Fibroblast of skin of right quadriceps (primary cell): ENCODE data around the gene CPAMD8.
"Not testable (repeated sequence)": the region's sequence is repeated elsewhere in the genome, so short reads cannot be mapped to it uniquely, and the experiment has no call there.

ENCODE experiments used
- DNase-seq: peaks from one replicate; pipeline ENCODE4 v3.0.0-alpha.2; 2013

The CPAMD8 gene

DNA sequence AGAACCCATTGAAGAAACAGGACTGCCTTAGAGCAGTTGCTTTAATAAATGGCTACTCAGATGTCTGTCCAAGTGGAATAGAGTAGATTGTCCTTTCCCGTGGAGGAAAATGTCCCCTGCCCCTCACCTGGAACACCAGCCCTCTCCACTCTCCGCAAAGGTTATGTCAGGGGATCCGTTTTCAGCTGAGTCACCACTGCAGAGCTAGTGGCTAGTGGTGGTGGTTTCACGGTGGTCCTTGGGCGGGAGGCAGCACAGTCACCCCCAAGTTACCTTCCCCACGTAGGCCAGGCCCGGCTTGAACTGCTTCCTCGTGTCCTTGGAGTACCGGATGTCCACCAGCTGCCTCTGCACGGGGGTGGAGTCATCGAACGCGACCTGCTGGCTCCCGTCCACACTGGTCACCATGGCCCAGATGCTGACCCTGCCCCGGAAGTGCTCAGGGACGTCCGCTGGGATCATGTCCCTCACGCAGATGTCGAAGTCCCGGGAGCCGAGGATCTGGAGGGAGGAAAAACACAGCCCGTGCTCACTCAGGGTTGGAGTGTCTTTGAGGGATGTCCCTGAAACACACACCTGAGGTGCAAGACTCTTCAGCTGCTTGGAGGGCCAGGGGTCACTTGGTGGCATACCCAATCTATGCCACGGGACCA lies 29.6 kb downstream of the CPAMD8 start:
- not testable (repeated sequence) for DNase-seq

DNA sequence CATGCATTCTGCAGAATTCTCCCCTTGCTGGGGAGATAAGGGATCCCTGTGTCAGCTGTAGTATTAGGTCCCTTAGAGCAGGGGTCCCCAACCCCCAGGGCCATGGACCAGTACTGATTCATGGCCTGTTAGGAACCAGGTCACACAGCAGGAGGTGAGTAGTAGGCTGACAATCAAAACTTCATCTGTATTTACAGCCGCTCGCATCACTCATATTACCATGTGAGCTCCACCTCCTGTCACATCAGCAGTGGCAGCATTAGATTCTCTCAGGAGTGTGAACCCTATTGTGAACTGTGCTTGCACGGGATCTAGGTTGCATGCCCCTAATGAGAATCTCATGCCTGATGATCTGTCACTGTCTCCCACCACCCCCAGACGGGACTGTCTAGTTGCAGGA lies 37.9 kb downstream of the CPAMD8 start:
- no peak for DNase-seq

DNA sequence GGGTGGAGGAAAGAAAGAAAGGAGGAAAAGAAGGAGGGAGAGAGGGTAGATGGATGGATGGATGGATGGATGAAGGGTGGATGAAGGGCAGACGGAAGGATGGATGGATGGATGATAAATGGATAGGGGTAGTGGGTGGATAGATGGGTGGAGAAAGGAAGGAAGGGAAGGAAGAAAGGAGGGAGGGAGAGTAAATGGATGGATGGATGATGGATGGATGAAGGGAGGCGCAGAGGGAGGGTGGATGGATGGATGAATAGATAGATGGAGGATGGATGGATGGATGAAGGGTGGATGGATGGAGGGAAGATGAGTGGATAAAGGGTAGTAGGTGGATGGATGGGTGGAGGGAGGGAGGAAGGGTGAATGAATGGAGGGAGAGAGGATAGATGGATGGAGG lies 41.2 kb downstream of the CPAMD8 start:
- no peak for DNase-seq

DNA sequence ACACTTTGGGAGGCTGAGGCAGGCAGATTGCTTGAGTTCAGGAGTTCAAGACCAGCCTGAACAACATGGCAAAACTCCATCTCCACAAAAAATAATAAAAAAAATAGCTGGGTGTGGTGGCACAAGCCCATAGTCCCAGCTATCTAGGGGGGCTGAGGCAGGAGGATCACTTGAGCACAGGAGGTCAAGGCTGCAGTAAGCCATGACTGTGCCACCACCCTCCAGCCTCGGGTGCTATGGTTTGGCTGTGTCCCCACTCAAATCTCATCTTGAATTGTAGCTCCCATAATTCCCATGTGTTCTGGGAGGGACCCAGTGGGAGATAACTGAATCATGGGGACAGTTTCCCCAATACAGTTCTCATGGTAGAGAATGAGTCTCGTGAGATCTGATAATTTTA lies 44.0 kb downstream of the CPAMD8 start:
- DNase-seq, result not testable (repeated sequence)

DNA sequence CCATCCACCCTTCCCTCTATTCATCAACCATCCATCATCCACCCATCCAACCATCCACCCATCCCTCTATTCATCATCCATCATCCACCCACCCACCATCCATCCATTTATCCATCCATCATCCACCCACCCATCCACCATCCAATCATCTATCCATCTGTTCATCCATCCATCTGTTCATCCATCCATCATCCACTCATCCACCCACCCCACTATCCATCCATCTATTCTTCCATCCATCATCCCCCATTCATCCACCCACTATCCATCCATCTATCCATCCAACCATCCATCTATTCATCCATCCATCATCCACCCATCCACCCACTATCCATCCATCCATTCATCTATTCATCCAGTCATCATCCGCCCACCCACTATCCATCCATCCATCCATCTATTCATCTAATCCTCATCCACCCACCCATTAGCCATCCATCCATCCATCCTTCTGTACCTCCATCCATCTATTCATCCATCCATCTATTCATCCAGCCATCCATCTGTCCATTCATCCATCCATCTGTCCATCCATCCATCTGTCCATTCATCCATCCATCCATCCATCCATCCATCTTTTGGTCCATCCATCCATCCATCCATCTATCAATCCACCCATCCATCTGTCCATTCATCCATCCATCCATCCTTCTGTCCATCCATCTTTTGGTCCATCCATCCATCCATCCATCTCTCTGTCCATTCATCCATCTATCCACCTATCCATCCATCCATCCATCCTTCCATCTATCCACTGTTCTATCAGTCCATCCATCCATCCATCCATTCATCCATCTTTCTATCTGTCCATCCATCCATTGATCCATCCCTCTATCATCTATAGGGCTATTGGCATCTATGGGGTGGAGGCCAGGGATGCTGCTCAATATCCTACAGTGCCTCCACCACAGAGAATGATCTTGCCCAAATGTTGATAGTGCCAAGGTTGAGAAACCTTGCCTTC lies 47.5 kb downstream of the CPAMD8 start:
- no peak for DNase-seq

DNA sequence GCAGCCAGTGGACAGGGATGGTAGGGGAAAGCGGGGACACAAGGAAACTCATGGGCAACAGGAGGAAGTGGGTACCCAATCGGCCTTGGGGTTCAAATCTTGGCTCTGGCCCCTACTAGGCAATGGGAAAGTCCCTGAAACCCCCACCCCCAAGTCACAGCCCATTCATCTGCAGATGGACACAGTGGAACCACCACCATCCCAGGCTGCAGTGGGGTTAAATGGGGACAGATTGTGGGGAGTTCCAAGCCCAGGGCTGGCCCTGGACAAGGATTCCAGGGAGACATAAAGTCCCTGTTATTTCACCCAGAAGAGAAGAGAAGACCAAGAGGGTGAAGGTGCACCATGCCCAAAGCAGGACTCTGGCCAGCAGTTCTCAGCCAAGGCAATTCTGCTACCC lies 48.5 kb downstream of the CPAMD8 start:
- DNase-seq, result no peak

DNA sequence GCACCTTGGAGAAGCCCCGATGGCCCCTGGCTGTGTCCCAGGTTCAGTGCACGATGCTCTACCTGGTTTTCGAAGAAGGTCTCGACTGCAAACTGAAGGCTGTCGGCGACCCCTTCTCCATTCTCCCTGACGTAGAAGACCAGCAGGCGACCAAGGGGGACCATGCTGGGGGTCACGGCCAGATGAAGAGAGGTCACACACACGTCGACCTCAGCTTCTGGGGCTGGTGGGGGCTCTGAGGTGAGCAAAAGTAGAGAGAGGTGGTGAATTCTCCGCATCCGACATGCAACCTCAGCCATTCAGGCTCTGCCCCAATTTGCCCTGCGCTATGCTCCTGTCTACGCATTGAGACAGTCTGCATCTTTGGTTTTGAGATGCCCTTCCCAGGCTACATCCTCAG lies 49.3 kb downstream of the CPAMD8 start:
- no peak for DNase-seq

DNA sequence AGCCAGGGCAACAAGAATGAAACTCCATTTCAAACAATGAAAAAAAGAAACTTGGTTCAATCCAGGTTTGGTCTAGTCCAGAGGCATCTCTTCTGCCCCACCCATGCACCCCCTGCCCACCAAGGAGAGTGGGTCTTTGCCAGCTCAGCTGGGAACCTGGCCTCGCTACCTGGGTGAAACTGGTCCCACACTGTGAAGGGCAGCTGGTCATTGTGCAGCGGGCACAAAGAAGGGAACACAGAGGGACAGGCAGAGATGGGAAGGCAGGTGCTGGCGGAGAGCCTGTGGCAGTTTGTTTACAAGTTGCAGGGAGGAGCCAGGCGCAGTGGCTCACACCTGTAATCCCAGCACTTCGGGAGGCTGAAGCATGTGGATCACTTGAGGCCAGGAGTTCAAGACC lies 50.2 kb downstream of the CPAMD8 start:
- no peak for DNase-seq

DNA sequence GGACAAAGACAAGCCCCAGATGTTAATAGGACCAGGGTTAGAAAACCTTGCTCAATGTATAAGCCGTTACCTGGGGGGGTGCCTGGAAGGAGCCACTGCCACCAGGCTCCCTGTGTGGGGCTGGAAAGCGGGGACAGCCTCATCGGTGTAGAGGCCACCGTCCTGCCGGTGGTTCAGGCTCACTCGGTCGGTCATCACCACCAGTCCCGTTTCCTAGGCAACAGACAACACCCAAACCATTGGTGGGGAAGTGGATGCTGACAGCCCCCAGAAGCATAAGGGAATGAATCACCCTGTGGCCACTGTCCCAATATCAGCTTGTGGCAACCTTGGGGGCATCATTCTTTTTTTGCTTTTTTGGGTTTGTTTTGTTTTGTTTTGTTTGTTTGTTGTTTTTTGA lies 55.8 kb downstream of the CPAMD8 start:
- DNase-seq, result no peak

DNA sequence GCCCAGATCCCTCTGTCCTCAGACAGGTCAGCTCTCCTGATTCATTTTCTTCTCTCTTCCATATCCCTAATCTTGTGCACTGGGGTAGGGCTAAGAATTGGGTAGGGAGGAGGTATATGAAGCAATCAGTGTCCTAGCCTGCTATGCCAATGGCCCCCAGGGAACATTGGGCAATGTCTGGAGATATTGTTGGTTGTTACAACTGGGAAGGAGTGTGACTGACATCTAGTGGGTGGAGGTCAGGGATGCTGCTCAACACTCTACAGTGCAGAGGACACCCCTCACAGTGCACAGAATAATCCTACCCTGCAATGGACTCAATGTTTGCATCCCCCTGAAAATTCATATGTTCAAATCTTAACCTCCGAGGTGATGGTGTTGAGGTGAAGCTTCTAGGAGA lies 57.5 kb downstream of the CPAMD8 start:
- DNase-seq, result no peak

DNA sequence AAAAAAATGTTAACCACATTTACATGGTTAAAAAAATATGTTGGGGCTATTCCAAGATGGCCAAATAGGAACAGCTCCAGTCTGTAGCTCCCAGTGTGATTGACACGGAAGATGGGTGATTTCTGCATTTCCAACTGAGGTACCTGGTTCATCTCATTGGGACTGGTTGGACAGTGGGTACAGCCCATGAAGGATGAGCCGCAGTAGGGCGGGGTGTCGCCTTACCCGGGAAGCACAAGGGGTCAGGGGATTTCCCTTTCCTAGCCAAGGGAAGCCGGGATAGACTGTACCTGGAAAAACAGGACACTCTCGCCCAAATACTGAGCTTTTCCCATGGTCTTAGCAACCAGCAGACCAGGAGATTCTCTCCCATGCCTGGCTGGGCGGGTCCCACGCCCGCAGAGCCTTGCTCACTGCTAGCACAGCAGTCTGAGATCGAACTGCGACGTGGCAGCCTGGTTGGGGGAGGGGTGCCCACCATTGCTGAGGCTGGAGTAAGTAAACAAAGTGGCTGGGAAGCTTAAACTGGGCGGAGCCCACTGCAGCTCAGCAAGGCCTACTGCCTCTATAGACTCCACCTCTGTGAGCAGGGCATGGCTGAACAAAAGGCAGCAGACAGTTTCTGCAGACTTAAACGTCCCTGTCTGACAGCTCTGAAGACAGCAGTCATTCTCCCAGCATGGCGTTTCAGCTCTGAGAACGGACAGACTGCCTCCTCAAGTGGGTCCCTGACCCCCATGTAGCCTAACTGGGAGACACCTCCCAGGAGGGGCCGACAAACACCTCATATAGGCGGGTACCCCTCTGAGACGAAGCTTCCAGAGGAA lies 65.4 kb downstream of the CPAMD8 start:
- not testable (repeated sequence) for DNase-seq

DNA sequence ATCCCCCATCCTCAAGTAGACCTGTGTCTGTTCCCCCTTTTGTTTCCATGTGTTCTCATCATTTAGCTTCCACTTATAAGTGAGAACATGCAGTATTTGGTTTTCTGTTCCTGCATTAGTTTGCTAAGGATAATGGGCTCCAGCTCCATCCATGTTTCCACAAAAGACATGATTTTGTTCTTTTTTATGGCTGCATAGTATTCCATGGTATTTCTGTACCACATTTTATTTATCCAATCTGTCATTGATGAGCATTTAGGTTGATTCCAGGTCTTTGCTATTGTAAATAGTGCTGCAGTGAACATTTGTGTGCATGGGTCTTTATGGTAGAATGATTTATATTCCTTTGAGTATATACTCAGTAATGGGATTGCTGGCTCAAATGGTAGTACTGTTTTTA lies 68.3 kb downstream of the CPAMD8 start:
- DNase-seq, result not testable (repeated sequence)

DNA sequence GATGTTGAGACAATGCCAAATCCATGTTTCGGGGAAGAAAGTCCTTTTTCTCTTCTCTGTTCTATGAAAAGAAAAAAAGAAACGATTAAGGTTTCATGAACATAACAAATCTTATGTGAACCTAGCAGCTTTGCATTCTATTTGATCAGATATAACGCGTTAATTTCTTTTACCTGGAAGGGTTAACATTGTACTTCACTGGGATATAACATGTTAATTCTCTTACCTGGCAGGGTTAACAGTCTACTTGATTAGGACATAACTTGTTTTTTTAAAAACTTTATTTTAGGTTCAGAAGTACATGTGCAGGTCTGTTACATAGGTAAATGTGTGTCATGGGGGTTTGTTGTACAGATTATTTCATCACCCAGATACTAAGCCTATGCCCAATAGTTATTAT lies 68.8 kb downstream of the CPAMD8 start:
- no peak for DNase-seq

DNA sequence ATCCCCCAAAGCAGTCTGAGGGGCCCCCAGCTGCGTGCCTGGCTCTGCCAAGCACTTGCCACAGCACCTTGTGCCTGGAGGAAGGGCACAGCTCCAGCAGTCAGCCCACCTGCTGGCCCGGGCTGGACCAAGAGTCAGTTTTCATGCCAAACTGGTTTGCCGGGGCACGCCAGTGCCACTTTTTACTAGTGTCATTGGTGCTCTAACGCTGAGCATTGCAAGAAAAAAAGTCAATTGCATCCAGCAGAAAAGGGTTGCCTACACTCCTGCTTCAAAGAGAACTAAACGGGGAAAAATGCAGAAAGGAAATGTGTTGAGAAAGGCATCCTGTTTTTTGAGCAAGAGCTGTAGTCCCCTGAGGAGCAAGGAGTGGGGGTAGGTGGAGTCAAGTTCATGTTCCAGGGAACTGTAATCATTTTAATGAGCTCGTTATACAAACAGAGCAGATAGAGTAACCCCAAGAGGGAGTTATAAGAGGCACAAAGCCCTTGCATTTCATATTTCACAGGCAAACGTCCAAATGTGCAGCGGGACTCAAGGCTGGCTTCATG lies 69.4 kb downstream of the CPAMD8 start:
- no peak for DNase-seq

DNA sequence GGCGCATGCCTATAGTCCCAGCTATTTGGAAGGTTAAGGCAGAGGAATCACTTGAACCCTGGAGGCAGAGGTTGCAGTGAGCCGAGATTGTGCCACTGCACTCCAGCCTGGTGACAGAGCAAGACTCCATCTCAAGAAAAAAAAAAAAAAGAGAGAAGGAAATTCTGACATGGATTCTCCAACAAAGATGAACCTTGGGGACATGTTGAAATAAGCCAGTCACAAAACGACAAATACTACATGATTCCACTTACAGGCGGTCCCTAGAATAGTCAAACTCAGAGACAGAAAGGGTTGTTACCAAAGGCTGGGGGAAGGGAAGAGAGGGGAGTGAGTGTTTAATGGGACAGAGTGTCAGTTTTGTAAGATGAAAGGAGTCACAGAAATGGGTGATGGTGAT lies 71.4 kb downstream of the CPAMD8 start:
- DNase-seq, result no peak

DNA sequence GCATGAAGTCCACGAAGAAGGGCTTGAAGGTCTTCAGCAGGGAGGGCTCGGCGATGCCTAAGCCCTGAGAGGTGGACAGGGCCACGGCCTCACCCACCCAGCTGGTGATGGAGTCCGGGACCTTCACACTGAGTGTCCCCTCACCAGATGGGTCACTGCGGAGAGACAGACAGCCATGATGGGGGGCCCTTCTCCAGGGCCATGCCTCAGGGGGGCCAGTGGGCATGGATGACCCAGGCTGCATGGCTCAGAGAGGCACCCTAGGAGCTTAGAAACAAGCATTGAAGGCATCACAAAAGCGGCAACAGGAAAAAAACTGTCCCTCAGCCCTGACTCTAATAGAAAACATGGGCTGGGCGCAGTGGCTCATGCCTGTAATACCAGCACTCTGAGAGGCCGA lies 74.6 kb downstream of the CPAMD8 start:
- DNase-seq, result no peak

DNA sequence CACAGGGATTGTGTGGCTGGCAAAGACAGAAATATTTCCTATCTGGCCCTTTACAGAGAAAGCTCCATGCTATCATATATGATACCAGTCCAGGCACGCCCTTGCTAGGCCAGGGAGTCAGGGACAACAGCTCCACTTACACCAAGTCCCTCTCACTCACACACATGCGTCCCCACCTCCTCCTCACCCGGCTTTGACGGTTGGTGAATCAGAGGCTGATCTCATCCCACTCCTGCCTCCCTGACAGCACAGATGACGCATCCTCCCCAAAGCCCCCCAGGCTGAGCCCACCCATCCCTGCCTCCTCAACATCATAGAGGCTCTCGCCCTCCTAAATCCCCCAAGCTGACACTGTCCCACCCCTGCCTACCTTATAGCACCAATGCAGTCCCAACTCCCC lies 75.1 kb downstream of the CPAMD8 start:
- no peak for DNase-seq

DNA sequence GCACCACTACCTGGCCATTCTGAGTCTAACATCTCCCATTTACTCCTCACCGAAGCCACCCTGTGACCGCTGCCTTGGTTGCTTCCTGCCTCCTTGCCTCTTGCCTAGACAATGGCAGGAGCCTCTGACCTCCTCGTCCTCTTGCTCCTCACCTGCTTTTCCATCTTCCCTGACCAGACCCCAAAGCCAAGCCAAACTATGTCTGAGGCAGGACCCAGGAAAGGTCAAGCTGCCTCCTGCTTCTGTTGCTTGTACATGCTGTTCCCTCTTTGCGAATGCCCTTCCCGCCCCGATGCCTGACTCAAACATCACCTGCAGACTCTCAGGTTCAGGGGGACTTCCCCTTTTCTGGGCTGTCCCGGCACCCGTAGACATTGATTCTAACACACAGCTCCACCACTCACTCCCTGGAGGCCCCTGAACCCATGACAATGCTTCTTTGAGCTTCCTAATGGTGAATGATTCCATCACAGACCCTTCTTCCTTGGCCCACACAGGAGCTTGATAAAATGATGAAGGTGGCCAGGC lies 77.0 kb downstream of the CPAMD8 start:
- DNase-seq, result no peak

DNA sequence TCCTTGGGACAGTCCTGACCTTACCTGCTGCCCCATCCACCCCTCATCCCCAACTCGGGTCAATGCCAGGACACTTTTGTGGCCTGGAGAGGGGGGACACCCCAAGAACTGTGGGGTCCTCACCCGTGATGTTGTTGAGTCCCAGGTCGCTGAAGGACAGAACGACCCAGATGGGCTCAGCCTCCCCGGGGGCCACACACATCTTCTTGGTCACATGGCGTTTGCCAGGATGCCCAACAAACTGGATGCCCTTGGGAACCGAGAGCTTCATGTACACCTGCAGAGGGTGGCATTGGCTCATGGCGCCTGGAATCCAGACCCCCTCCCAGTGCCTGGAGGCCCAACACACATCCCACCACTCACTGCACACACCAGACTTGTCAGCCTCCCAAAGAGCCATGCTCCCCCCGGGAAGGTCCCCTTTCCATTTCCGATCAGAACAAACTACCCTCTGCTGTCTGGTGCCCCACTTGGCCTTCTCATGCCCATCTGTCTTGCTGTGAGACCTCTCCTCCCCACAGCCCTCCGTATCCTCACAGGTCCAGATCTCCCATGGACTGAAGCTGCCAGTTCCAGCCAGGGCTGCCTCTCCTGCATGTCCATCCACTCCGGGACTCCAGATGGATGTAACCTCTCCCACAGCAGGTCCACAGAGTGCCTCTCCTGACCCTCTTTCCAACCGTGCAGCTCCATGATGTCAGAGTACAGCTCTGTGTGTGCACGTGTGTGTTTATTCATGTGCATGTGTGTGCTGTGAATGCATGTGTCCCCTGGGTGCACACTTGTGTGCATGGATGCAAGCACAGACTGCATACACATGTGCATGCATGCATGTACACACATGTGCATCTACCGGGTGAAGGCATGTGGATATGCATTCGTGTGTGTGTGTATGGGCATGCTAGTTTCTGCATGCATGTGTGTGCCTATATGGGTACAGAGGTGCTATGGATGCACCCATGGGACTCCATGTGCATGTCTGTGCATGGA lies 79.4 kb downstream of the CPAMD8 start:
- DNase-seq, result no peak

DNA sequence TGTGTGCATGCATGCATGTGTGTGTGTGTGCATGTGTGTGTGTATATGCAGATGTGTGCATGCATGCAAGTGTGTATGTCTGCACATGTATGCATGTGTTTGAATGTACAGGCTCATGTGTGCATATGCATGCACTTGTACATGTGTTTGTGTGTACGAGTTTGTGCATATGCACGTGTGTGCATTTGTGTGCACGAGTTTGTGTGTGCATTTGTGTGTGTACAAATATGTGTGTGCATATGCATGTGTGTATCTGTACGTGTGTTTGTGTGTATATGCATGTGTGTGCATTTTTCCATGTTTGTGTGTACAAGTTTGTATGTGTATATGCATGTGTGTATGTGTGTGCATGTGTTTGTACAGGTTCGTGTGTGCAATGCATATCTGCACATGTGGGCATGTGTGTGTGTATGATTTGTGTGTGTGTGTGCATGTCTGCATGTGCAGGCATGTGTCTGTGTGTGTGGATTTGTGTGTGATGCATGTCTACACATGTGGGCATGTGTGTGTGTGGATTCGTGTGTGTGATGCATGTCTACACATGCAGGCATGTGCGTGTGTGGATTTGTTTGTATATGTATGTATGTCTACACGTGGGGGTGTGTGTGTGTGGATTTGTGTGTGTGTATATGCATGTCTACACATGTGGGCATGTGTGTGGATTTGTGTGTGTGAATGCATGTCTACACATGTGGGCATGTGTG lies 80.7 kb downstream of the CPAMD8 start:
- no peak for DNase-seq

DNA sequence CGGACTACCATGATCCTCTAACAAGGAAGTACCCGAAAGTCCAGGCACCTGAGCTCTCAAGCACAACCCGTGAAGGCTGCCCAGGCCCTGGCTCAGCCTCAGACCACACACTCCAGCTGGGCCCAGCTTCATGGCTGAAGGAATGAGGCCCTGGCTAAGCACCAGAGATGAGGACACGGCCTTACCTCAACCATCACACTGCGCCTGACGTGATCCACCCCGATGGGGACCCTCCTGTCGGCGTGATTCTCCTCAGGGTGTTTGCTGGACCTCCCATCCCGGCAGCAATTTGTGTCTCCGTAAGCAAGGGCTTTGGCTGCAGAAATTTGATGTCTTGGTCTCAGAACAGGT lies 81.3 kb downstream of the CPAMD8 start:
- DNase-seq, result no peak
